Upper lobe of right lung (tissue), 1 donor: ENCODE data around the gene NOL12. TPM values are rescaled to one million over a fixed set of nuclear protein-coding genes. Genes with fewer than 3 reads are reported as not detected.
A peak's percentile ranks its signal among the peaks of the same experiment; 100 is the strongest.
"Not testable (repeated sequence)": the region's sequence is repeated elsewhere in the genome, so short reads cannot be mapped to it uniquely, and the experiment has no call there.

Experiments used
- ATAC-seq: fragments of 200-7000 bp; cut with Tn5 transposase; one replicate; pipeline ENCODE4 v1.9.1; 2020; ENCODE audit warnings: mild to moderate bottlenecking, moderate library complexity
- DNase-seq: peaks from one replicate; pipeline ENCODE4 v3.0.0-alpha.2; 2020
- H3K27ac ChIP-seq: fragments of 200-600 bp; one replicate; pipeline ENCODE4 v1.8.0; 2022
- H3K27me3 ChIP-seq: fragments of 200-600 bp; one replicate; pipeline ENCODE4 v1.8.0; 2022; ENCODE audit warnings: mild to moderate bottlenecking
- H3K36me3 ChIP-seq: fragments of 200-600 bp; one replicate; pipeline ENCODE4 v1.8.0; 2022
- H3K4me1 ChIP-seq: fragments of 200-600 bp; one replicate; pipeline ENCODE4 v1.8.0; 2022
- H3K4me3 ChIP-seq: fragments of 200-600 bp; one replicate; pipeline ENCODE4 v1.8.0; 2022; ENCODE audit warnings: mild to moderate bottlenecking
- H3K9me3 ChIP-seq: fragments of 200-600 bp; one replicate; pipeline ENCODE4 v1.8.0; 2022
- CTCF ChIP-seq: fragments of 200-600 bp; IDR thresholded peaks from one replicate; pipeline ENCODE4 v1.8.0; 2022; ENCODE audit warnings: antibody characterized with exemption
- intact Hi-C: fragments of 100-400 bp; cut with DNase I; formaldehyde crosslinking; loops from one replicate; pipeline ENCODE4 v1.11.0; 2022
- total RNA-seq: library from RNA; stranded (reverse); fragmentation: NEBNext Ultra II Directional; extraction: Animal tissue kit (Norgen Biotek cat#: 25700); gene quantifications from one replicate; pipeline ENCODE4 v1.2.1, GENCODE V29; 2021
- donor health status: DM: no; HTN: yes; CAD: no; lungs with severe emphysema.

Gene NOL12
- total RNA-seq, 1 donor from 2014 or later, result 21.6 TPM

DNA sequence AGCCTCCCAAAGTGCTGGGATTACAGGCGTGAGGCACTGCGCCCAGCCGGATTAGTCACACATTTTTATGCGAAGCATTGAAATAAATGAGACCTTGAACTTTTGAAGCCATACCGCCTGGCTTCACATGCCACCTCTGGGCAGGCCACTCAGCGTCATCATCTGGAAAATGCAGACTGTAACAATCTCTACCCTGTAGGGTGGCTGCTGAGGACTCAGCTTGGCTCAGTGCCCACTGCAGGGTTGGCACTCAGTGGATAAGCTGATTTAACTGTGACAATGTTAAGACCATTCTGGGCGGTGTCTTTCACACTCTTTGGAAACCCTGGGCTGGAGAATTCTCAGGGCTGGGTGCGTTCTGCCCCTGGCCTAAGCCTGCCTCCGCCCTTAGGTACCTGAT, 38.2 kb upstream of the NOL12 start:
- no peaks in the 10 kb centered on the region for H3K27me3 ChIP-seq
- peaks cover 37% of the 10 kb centered on the region for H3K36me3 ChIP-seq
- intact Hi-C loops, result loop anchor here (10.0 kb wide), 1 partner anchor 137 kb away; no protein-coding TSS in a partner anchor
- no peak overlapping the region for H3K27ac ChIP-seq
- no peaks in the 10 kb centered on the region for H3K9me3 ChIP-seq
- no peak for ATAC-seq
- TF ChIP-seq CTCF, result no peak
- no peaks in the 10 kb centered on the region for H3K4me1 ChIP-seq
- no peak for DNase-seq
- no peak overlapping the region for H3K4me3 ChIP-seq

- H3K36me3 ChIP-seq, result peaks cover 49% of the 10 kb centered on the region
- no peak for TF ChIP-seq CTCF
- intact Hi-C loops, result no loop called here
- no peak overlapping the region for H3K27ac ChIP-seq
- H3K9me3 ChIP-seq, result no peaks in the 10 kb centered on the region
- no peaks in the 10 kb centered on the region for H3K27me3 ChIP-seq
- no peak for ATAC-seq
- H3K4me1 ChIP-seq, result no peaks in the 10 kb centered on the region
- DNase-seq, result no peak
- no peak overlapping the region for H3K4me3 ChIP-seq
Measured at GRCh38 chr22:37650463-37651136, 35.5 kb upstream of the NOL12 start.

GRCh38 chr22:37654563-37655251, 31.4 kb upstream of the NOL12 start:
- H3K4me3 ChIP-seq, result no peak overlapping the region
- DNase-seq (no peak), ATAC-seq (no peak)
- peaks cover 11% of the 10 kb centered on the region for H3K4me1 ChIP-seq
- H3K36me3 ChIP-seq, result peaks cover 36% of the 10 kb centered on the region
- H3K9me3 ChIP-seq, result no peaks in the 10 kb centered on the region
- no peaks in the 10 kb centered on the region for H3K27me3 ChIP-seq
- intact Hi-C loops, result no loop called here
- H3K27ac ChIP-seq, result no peak overlapping the region
- TF ChIP-seq CTCF, result no peak

- peaks cover 16% of the 10 kb centered on the region for H3K4me1 ChIP-seq
- no peaks in the 10 kb centered on the region for H3K27me3 ChIP-seq
- no peak for TF ChIP-seq CTCF
- H3K4me3 ChIP-seq, result no peak overlapping the region
- H3K9me3 ChIP-seq, result no peaks in the 10 kb centered on the region
- no peak overlapping the region for H3K27ac ChIP-seq
- intact Hi-C loops, result no loop called here
- DNase-seq (no peak), ATAC-seq (no peak)
- H3K36me3 ChIP-seq, result peaks cover 33% of the 10 kb centered on the region
Measured at GRCh38 chr22:37655252-37655563, 30.9 kb upstream of the NOL12 start.

DNA sequence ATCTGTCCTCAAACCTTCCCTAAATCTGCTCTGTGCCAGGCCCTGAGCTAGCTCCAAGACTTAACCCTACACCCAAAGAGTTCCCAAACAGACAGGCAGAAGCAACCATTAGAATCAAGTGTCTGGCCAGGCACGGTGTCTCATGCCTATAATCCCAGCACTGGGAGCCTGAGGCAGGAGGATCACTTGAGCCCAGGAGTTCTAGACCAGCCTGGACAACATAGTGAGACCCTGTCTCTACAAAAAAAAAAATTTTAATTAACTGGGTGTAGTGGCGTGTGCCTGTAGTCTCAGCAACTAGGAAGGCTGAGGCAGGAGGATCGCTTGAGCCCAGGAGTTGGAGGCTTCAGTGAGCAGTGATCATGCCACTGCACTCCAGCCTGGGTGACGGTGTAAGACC, 29.6 kb upstream of the NOL12 start:
- ATAC-seq, H3K9me3 ChIP-seq, DNase-seq, H3K27me3 ChIP-seq, intact Hi-C loops, H3K4me3 ChIP-seq, H3K27ac ChIP-seq: not testable (repeated sequence)
- Histone ChIP-seq H3K4me1 (peaks cover 26% of the 10 kb centered on the region), H3K36me3 (peaks cover 20% of the 10 kb centered on the region)

DNA sequence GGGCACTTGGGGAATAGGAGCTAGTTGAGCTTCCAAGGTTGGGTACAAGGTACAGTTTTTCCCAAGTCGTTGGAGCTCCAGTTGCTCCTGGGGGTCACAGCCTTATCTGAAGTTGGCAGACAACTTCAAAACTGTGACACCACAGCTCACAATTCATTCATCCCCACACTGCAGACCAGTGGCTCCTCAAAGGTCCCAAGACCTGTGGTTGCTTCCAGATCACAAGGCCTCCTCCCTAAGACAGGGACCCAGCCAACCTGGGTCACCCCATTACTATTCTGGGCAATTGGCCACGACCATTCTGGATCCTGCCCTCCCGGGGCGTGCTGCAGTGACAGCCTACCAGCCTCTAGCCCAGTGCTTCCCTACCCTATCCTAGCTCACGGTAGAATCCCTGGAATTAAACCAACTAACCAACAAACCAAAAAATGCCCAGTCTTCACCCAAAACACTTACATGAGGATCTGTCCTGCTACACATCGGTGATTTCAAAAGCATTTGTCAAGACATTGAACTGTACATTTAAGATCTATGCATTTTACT, 28.5 kb upstream of the NOL12 start:
- no peak for TF ChIP-seq CTCF
- H3K4me3 ChIP-seq, result peak overlapping the region; percentile 59

More for the DNA sequence above, 28.5 kb upstream of the NOL12 start:
- H3K27me3 ChIP-seq, result no peaks in the 10 kb centered on the region
- H3K4me1 ChIP-seq, result peaks cover 32% of the 10 kb centered on the region
- ATAC-seq (no peak), DNase-seq (no peak)
- intact Hi-C loops, result no loop called here
- peak overlapping the region; percentile 82 for H3K27ac ChIP-seq
- no peaks in the 10 kb centered on the region for H3K9me3 ChIP-seq
- H3K36me3 ChIP-seq, result peaks cover 15% of the 10 kb centered on the region
